GM04503 (cell line): ENCODE data around the gene SMAD4.
"Not testable (repeated sequence)": the region's sequence is repeated elsewhere in the genome, so short reads cannot be mapped to it uniquely, and the experiment has no call there.

Source experiments
- DNase-seq: peaks from one replicate; pipeline ENCODE4 v3.0.0-alpha.2; 2012; ENCODE audit warnings: low read depth

SMAD4 gene

DNA sequence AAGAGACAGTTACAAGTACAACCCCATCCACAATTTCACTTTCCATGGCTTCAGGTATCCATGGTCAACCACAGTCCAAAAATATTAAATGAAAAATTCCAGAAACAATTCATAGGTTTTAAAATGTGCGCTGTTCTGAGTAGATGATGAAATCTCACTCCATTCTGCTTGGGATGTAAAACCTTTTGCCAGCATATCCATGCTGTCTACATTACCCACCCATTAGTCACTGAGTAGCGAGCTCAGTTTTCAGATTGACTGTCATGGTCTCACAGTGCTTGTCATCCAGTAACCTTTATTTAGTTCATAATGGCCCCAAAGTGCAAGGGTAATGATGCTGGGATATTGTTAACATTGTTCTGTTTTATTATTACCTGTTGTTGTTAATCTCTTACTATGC lies 40.5 kb downstream of the SMAD4 start:
- peak; percentile 29 for DNase-seq

DNA sequence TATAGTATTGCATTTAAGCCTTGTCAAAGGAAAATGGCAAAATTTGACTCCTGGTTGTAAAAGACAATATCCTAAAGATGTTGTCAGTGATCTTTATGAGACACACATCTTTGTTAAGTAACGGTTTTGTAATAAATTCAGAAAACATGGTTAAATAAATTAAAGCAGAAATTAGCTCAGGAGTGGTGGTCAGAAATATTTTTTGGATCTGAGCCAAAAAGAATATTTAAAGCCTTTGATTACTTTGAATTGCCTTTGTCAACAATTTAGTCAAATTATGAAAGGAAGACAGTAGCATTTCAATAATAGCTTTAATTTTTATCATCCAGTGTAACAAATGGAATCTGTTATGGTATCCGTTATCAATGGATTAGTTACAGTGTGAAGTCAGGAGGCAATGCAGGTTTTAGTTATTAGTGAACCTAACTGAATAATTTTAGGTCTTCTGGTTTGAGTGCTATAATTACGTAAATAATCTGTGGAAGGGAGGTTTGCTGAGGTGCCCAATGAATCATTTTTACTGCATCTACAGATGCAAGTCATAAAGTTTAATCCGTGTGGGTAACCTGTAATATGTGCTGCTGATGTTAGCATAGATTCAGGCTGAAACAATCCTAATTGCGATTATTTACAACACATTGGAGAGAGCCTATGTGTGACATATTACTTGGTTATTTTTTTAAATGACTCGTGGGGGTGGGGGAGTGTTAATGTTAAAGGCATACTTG lies 42.7 kb downstream of the SMAD4 start:
- DNase-seq: no peak

DNA sequence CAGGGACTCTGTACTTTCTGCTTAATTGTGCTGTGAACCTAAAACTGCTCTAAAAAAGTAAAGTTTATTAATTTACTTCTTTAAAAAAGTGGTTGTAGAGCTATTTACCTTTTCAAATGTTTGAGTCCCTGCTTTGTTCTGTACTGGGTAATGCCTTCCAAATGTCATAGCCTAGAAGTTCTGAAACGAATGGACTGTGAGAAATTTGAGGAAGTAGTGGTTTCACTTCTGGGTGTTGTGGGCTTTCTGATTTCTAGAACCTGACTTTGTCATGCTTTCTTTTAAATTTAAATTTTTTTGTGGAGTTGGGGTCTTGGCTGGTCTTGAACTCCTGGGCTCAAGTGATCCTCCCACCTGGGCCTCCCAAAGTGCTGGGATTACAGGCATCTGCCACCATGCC lies 44.6 kb downstream of the SMAD4 start:
- DNase-seq: no peak

DNA sequence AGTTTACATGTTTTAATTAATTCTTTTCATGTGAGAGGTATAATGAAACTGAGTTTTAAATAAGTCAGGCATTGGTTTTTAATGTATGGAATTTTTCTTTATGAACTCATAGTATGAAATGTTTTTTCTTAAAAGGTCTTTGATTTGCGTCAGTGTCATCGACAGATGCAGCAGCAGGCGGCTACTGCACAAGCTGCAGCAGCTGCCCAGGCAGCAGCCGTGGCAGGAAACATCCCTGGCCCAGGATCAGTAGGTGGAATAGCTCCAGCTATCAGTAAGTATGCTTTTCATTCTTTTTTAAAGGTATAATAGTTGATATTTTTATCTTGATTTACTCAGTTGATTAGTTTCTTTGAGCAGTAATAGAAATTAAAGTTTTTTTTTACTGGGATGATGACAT lies 46.5 kb downstream of the SMAD4 start:
- DNase-seq: no peak

DNA sequence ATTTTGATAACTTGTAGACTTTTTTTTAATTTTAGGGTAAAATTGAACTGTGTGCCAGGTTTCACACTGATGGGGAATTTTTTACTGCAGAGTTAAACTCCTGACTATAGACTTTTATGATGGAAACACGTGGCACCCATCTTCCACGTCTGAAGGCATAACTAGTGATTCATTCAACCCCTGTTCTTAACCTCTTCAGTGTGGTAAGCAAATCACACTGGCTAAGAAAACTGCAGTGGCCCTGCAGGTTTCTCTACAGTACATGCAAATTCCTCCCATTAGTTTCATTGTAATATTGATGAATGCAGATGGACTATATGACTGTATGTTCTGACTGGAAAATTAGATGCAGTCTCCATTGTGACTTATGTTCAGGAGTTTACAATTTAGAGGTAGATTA lies 47.2 kb downstream of the SMAD4 start:
- DNase-seq: peak; percentile 29

DNA sequence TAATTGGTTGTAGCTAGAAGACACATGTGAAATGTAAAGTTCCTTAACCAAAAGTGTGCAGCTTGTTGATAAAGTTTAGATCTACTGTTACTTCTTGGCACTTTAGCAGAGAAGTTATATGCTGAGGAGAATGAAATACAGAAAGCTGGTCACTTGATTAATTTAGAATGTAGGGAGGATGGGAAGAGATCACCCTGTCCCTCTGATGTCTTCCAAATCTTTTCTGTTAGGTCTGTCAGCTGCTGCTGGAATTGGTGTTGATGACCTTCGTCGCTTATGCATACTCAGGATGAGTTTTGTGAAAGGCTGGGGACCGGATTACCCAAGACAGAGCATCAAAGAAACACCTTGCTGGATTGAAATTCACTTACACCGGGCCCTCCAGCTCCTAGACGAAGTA lies 48.0 kb downstream of the SMAD4 start:
- DNase-seq: no peak

DNA sequence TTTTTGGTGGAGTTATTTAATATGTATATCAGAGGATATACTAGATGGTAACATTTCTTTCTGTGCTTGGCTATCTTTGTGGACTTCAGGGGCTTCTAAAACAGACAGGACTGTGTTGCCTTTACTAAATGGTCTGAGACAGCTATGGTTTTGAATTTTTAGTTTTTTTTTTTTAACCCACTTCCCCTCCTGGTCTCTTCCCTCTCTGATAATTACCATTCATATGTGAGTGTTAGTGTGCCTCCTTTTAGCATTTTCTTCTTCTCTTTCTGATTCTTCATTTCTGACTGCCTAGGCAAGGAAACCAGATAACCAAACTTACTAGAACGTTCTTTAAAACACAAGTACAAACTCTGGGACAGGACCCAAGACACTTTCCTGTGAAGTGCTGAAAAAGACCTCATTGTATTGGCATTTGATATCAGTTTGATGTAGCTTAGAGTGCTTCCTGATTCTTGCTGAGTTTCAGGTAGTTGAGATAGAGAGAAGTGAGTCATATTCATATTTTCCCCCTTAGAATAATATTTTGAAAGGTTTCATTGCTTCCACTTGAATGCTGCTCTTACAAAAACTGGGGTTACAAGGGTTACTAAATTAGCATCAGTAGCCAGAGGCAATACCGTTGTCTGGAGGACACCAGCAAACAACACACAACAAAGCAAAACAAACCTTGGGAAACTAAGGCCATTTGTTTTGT lies 52.7 kb downstream of the SMAD4 start:
- no peak for DNase-seq

DNA sequence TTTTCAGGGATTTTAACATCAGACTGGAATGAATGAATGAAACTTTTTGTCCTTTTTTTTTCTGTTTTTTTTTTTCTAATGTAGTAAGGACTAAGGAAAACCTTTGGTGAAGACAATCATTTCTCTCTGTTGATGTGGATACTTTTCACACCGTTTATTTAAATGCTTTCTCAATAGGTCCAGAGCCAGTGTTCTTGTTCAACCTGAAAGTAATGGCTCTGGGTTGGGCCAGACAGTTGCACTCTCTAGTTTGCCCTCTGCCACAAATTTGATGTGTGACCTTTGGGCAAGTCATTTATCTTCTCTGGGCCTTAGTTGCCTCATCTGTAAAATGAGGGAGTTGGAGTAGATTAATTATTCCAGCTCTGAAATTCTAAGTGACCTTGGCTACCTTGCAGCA lies 53.4 kb downstream of the SMAD4 start:
- no peak for DNase-seq

DNA sequence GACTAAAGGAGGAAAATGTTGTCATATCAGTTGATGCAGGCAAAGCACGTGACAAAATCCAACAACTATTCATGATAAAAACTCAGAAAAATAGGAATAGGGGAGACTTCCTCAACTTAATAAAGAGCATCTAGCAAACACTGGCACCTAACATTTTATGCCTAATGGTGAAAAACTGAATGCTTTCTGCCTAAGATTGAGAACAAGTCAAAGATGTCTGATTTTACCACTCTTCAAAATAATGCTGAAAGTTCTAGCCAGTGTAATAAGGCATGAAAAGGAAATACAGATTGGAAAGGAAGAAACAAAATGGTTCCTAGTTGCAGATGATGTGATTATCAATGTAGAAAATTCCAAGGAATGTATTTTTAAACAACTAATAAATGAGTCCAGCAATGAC lies 58.4 kb downstream of the SMAD4 start:
- no peak for DNase-seq

DNA sequence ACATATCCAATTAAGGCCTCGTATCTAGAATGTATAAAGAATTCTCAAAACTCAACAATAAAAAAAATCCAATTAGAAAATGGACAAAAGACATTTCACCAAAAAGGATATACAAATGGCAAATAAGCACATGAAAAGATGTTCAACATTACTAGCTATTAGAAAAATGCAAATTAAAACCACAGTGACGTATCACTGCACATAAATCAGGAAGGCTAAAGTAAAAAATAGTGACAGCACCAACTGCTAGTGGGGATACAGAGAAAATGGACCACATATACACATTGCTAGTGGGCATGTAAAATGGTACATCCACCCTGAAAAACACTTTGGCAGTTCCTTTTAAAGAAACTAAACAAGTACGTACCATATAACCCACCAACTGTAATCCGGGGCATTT lies 59.7 kb downstream of the SMAD4 start:
- DNase-seq: no peak

DNA sequence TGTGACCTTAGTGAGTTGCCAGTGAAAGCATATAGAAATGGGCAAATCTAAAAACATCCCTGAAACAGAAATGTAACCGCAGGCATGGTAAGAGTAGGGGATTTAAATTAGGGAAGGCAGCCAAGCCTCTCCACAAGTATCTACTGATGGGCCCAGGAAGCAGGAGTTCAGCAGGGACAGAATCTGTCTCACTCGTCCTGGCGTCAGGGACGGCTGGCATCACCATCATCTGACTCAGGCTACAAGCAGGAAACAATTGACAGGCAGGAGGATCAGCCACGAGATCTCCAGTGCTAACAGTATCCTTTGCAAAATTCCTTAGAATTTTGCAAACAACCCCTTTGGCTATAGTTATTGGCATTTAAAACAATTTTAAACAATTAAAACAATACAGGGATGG lies 61.3 kb downstream of the SMAD4 start:
- DNase-seq: no peak

DNA sequence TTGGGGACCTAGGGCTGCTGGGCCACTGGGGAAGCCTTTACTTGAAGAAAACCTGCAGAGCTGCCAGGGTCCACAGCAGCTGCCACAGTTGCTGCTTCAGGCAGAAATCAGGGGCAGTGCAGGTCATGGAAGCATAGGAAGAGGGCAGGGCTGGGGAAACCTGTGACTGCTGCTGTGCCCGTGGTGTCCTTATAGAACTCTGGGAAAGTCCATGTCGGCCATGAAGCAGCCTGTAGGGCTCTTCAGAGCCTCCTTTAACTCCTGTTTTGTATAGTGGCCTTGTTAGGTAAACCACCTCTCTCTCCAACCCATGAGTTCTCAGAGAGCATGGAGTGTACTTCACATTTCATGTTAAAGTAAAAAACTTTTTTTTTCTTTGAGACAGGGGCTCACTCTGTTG lies 62.1 kb downstream of the SMAD4 start:
- DNase-seq: no peak

DNA sequence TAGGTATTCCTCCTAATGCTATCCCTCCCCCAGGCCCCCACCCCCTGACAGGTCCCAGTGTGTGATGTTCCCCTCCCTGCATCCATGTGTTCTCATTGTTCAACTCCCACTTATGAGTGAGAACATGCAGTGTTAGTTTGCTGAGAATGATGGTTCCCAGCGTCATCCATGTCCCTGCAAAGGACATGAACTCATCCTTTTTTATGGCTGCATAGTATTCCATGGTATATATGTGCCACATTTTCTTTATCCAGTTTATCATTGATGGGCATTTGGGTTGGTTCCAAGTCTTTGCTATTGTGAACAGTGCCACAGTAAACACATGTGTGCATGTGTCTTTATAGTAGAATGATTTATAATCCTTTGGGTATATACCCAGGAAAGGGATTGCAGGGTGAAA lies 63.0 kb downstream of the SMAD4 start:
- DNase-seq: not testable (repeated sequence)

DNA sequence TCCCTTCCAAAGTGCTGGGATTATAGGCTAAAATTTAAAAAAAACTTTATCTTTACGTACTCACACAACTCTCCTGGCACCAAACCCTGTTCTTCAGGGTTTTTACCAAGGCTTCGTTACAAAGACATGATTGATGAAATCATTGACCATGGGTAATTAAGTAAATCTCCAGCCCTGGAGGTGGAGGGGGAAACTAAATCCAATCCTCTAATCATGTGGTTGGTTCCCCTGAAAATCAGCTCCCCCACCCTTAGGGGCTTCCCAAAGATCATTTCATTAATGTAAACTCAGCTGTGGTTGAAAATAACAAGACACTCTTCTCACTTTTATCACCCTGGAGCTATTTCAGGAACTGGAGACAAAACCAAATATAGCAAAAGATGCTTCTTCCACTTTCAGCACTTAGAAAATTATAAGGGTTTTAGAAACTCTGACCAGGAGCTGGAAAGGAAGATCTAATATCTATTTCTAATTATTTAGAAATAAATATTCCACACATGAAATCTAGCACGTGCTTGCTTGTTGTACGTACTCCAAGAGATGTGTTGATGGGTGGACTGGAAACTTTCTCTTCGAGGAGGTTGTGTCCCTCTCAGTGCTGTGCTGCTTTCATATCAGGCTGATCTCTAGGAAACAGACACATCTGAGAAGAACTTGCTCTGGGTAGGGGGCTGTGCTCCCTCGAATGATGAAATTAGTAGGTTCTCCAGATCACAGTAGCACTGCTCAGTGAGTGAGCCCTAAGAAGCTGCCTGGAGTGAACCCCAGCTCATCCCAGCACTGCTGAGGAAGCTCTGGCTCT lies 67.2 kb downstream of the SMAD4 start:
- no peak for DNase-seq

DNA sequence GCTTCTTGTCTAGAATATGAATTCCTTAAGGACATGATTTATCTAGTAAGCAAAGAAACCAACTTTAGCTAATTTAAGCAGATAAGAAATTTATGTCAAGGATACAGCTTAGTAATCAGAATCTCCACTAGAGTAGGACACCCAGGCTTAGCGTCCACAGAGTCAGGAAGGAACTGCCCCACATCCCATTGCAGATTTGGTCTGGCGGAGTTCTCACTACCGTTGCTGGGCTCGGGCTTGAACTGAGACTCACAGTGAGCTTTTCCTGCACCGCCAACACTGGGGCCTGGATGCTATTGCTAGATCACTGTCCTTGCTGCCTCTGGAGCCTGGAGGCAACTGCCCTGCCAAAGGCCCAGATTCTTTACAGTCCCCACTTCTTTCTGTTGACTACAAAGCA lies 68.1 kb downstream of the SMAD4 start:
- no peak for DNase-seq

DNA sequence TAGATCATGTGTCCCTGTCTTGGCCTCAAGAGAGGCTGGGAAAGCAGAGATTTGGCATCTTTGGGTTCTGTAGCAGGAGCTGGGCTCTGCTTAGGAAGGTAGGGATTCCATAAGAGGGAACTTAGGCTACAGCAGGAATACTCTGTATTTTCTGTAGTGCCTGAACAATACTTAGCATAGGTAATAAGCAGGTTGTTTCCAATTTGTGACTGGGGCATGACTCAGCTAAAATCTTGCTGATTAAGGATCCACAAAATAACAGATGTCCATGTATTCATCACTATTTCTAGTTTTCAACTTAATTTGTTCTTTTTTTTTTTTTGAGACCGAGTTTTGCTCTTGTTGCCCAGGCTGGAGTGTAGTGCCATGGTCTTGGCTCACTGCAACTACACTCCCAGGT lies 68.5 kb downstream of the SMAD4 start:
- DNase-seq: no peak

DNA sequence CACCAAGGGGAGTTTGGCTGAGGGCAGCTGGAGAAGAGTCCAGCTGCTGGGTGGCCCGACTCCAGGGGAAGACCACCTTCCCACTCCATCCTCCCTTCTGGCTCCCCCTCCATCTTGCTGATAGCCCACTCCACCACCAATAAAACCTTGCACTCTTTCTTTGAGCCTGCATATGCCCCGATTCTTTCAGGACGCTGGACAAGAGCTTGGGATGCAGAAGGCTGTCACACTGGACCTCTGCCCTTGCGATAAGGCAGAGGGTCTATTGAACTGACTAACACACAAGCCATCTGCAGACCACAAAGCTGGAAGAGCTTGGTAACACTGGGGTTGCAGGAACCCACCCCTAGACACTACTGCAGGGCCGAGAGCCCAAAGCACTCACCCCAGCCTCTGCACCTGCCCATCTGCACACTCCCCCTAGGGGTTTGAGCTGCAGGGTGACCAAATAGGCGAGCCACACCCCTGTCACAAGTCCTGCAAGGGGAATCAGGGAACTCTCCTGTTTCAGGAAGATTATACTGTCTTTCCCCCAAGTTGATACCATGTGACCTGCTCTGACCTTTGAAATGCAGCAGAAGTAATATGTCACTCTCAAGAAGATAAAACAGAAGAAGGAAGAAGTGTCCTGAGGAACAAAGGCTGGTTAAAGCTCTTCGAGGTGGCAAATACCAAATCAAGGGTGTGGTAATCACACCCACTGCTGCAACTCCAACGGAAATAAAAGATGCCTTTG lies 70.5 kb downstream of the SMAD4 start:
- no peak for DNase-seq

DNA sequence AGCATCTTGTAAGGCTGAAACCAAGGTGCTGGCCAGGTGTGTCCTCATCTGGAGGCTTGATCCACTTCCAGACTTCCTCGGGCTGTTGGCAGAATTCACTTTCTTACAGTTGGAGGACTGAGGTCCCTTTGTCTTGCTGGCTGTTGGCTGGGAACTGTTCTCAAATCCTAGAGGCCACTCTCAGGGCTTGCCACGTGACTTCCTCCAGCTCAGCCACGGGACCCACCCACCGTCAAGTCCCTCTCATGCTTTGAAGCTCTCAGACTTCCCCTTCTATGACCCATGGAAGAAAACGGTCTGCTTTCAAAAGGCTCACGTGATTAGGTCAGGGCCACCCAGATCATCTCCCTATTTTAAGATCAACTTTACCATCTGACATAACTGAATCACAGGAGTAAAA lies 77.1 kb downstream of the SMAD4 start:
- no peak for DNase-seq

DNA sequence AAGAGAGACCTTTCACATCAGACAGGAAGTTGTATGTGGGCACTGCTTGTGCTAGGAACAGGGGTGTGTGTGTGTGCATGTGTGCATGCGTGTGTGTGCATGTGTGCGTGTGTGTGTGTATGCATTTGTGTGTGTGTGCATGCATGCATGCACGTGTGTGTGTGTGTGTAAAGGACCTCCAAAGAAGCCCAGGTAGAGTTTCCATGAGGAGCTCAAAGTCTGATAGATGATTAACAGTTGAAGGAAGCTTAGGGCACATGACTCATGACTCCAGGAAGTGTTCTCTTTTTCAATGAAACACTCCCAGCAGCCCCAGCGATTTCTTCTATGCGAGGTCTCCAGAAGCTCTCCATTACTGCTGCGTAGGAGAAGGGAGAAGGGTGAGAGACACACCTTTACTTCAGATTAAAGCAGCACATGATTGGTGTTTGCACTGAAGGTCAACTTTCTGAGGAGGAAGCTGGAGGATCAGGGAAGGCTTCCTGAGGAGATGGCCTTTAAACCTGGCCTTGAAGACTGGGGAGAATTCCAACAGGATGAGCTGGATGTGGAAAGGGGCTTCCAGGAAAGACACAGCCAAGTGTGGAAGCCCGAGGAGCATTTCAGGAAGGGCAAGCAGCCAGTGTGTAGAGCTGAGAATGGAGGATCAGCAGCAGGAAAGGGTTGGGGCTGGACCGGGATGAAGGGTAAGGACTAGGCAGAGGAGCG lies 77.7 kb downstream of the SMAD4 start:
- DNase-seq: no peak

DNA sequence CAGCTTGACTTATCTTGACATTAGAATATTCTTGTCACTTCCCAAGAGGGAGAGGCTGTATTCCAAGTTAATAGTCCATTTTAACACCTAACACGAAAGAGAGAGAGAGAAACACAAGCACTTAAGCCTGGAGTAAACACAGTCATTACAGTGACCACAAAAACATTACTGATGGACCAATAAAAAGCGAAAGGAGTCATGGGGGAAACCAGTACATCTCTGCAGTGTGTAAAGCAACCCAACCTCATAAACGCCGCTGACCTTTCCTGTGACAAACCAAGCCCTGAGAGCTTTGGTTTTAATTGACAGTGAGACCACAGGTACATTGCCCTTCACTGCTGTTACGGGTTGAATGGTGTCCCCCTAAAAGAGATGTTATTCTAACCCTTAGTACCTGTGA lies 78.3 kb downstream of the SMAD4 start:
- no peak for DNase-seq

DNA sequence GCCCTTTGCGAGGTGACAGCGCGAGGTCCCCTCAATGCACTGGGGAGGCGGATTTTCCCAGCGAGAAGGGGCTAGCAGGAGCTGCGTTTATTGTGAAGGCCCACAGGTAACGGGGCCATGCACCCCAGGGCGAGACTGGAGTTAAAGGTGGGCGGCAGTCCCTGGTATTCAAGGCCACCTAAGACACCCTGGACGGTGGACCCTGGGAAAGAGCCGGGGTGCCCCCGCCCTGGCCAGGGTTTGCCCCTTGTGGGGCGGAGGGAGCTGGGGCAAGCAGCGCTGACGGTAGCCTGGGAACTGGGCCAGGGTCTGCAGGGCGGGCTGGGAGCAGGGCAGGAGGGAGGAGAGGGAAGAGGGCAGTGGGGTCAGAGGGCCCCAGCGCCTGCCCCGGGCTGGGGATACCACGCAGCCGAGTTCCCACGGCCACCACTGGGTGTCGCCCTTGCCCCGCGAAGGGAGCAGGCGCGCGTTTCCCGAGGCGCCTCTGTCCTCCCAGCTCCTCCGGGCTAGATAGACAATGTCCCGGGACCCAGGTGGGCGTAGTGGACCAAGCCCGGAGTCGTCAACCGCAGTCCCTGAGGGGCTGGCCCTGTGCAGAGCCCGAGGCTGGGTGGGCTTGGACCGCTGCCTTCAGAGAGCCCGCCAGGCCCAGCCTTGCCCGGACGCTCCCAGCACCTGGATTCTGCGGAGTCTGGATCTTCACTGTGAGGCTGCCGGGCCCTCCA lies 80.2 kb downstream of the SMAD4 start:
- DNase-seq: no peak
